GM12878 (cell line): Measurements from ENCODE around the gene SPATA3. TPM values are rescaled to one million over a fixed set of nuclear protein-coding genes. Genes with fewer than 3 reads are reported as not detected.

Experiments
- ATAC-seq: fragments of 200-7000 bp; cut with Tn5 transposase; 3 replicates; pipeline ENCODE4 v1.9.1; 2020; ENCODE audit warnings: mild to moderate bottlenecking, moderate library complexity
- BruUV-seq: library from RNA; stranded (reverse); fragments of 400-500 nt; replicated peaks from 2 replicates; lab custom pipeline; 2021; lab: Mats Ljungman, UMichigan
- CTCF ChIA-PET: fragments of 300-600 bp; sonication (Branson Sonifier 250); formaldehyde crosslinking; extraction: SDS; loops from one replicate; lab custom pipeline; 2021; ENCODE audit warnings: inconsistent platforms; lab: Yijun Ruan, JAX
- POLR2A ChIA-PET: fragments of 350-600 bp; formaldehyde crosslinking; extraction: SDS; loops from one replicate; lab custom pipeline; 2021; ENCODE audit warnings: inconsistent platforms; lab: Charles Lee
- RAD21 ChIA-PET: fragments of 300-600 bp; sonication (Branson Sonifier 250); formaldehyde crosslinking; loops from one replicate; lab custom pipeline; 2023; ENCODE audit warnings: antibody characterized with exemption; ENCODE audit not compliant: unreplicated experiment; lab: Charles Lee
- SMC1A ChIA-PET: fragments of 300-600 bp; sonication (Branson Sonifier 250); formaldehyde crosslinking; loops from one replicate; lab custom pipeline; 2023; ENCODE audit not compliant: unreplicated experiment, uncharacterized antibody; lab: Charles Lee
- DNase-seq: peaks from one replicate; pipeline ENCODE4 v3.0.0-alpha.2; 2011; ENCODE audit warnings: low read depth, low spot score
- FAIRE-seq: peaks from 3 replicates; lab custom pipeline; 2011; peaks lifted over from hg19 to GRCh38; lab: Jason Lieb, UNC
- H2AFZ ChIP-seq: 2 replicates; pipeline ENCODE4 v1.6.0; 2011; ENCODE audit warnings: low read depth, low read length, control low read depth; ENCODE audit not compliant: control insufficient read depth
- H3K27ac ChIP-seq: 2 replicates; pipeline ENCODE4 v1.5.1; 2011; ENCODE audit warnings: control low read depth; ENCODE audit not compliant: control insufficient read depth, insufficient read depth
- H3K27me3 ChIP-seq, 2 experiments: replicated peaks in 1 of 2; 2 replicates each; pipeline versions ENCODE4 v1.6.0 to v1.6.1; 2011; ENCODE audit warnings: low read length in 1 of 2; ENCODE audit not compliant: control insufficient read depth in 2 of 2, insufficient read depth in 2 of 2
- H3K36me3 ChIP-seq, 2 experiments: 2 replicates each; pipeline ENCODE4 v1.5.1; 2011; ENCODE audit warnings: low read length in 1 of 2; ENCODE audit not compliant: control insufficient read depth in 2 of 2, insufficient read depth in 2 of 2
- H3K4me1 ChIP-seq: 2 replicates; pipeline ENCODE4 v1.6.1; 2011; ENCODE audit warnings: mild to moderate bottlenecking, low read length, moderate library complexity, mixed read lengths; ENCODE audit not compliant: control insufficient read depth, insufficient read depth
- H3K4me2 ChIP-seq: 2 replicates; pipeline ENCODE4 v1.6.0; 2011; ENCODE audit warnings: control low read depth; ENCODE audit not compliant: control insufficient read depth, insufficient read depth
- H3K4me3 ChIP-seq: fragments of 200-600 bp; sonication (generic); 2 replicates; pipeline ENCODE4 v1.5.1; 2016
- H3K79me2 ChIP-seq: 2 replicates; pipeline ENCODE4 v1.6.0; 2011; ENCODE audit warnings: low read length; ENCODE audit not compliant: control insufficient read depth, insufficient read depth
- H3K9ac ChIP-seq: 2 replicates; pipeline ENCODE4 v1.8.0; 2011; ENCODE audit warnings: low read length, control low read depth, mixed read lengths; ENCODE audit not compliant: control insufficient read depth, insufficient read depth
- H3K9me3 ChIP-seq: replicated peaks from 3 replicates; pipeline ENCODE4 v1.5.1; 2011; ENCODE audit warnings: mild to moderate bottlenecking, low read length; ENCODE audit not compliant: control insufficient read depth, insufficient read depth
- H4K20me1 ChIP-seq: 2 replicates; pipeline ENCODE4 v1.6.0; 2011; ENCODE audit not compliant: control insufficient read depth, insufficient read depth
- JUNB ChIP-seq: IDR thresholded peaks from 2 replicates; pipeline ENCODE4 v1.6.1; 2016; ENCODE audit warnings: antibody characterized with exemption, mild to moderate bottlenecking
- MTA3 ChIP-seq: IDR thresholded peaks from 2 replicates; pipeline ENCODE4 v1.6.1; 2012; ENCODE audit warnings: low read length, inconsistent platforms, borderline replicate concordance
- NR2C2 ChIP-seq: IDR thresholded peaks from 2 replicates; pipeline ENCODE4 v1.6.1; 2011; ENCODE audit warnings: borderline replicate concordance, low read depth; ENCODE audit not compliant: control insufficient read depth, insufficient read length
- WGBS: methylation state at CpG from one replicate; pipeline ENCODE4 v1.1.6; 2016; ENCODE audit warnings: low lambda C conversion rate; ENCODE audit not compliant: insufficient replicate concordance, insufficient coverage; ENCODE audit errors: missing lambda C conversion rate; 5-methylcytosine and 5-hydroxymethylcytosine counted together
- in situ Hi-C: fragments of 300-500 bp; cut with MboI; formaldehyde crosslinking; loops from 9 replicates; pipeline ENCODE4 v1.14.3; 2018; ENCODE audit warnings: mixed read lengths
- intact Hi-C: fragments of 100-400 bp; cut with micrococcal nuclease; formaldehyde crosslinking; loops from one replicate; pipeline ENCODE4 v1.14.2; 2022; ENCODE audit not compliant: unreplicated experiment
- polyA plus RNA-seq, 11 experiments: library from polyadenylated mRNA; depleted of rRNA in 4 of 11; unstranded in 6 of 11; stranded (reverse) in 5 of 11; fragments of >200 nt; fragmentation: Nextera tagmentation in 4 of 11; fragmentation: Illumina TruSeq in 1 of 11; extraction: Ambion mirVana in 4 of 11; extraction: Trizol in 1 of 11; gene quantifications; 1 replicate in 1 of 11; 2 replicates in 10 of 11; pipeline versions ENCODE4 v1.2.1 to v1.2.3, GENCODE V29; 2011 to 2016; ENCODE audit warnings: inconsistent platforms in 2 of 11, missing spikeins in 2 of 11, low read depth in 1 of 11
- total RNA-seq, 4 experiments: library from RNA; depleted of rRNA in 3 of 4; stranded (reverse); fragments of >200 nt in 3 of 4; fragmentation: Illumina TruSeq in 1 of 4; extraction: Trizol in 1 of 4; gene quantifications; 2 replicates each; pipeline versions ENCODE4 v1.2.1 to v1.2.3, GENCODE V29; 2013 to 2021
- TF ChIP-seq, protein P1 (sequence below): fragments of 450-650 bp; IDR thresholded peaks from 2 replicates; pipeline ENCODE4 v1.6.1; 2017; ENCODE audit warnings: mild to moderate bottlenecking, moderate library complexity
- TF ChIP-seq, protein P2 (sequence below): fragments of 450-650 bp; IDR thresholded peaks from 2 replicates; pipeline ENCODE4 v1.6.1; 2017; ENCODE audit warnings: antibody characterized with exemption, mild to moderate bottlenecking, moderate library complexity
- TF ChIP-seq, protein P3 (sequence below): IDR thresholded peaks from 2 replicates; pipeline ENCODE4 v1.6.1; 2011; ENCODE audit warnings: low read depth, mild to moderate bottlenecking, low read length, moderate library complexity, borderline replicate concordance; ENCODE audit errors: extremely low read depth

Gene SPATA3
- total and polyA plus RNA-seq, 10 of the 15 experiments (the other 5 are each of a cell fraction or from before 2014, with no cell fraction given): not detected

DNA sequence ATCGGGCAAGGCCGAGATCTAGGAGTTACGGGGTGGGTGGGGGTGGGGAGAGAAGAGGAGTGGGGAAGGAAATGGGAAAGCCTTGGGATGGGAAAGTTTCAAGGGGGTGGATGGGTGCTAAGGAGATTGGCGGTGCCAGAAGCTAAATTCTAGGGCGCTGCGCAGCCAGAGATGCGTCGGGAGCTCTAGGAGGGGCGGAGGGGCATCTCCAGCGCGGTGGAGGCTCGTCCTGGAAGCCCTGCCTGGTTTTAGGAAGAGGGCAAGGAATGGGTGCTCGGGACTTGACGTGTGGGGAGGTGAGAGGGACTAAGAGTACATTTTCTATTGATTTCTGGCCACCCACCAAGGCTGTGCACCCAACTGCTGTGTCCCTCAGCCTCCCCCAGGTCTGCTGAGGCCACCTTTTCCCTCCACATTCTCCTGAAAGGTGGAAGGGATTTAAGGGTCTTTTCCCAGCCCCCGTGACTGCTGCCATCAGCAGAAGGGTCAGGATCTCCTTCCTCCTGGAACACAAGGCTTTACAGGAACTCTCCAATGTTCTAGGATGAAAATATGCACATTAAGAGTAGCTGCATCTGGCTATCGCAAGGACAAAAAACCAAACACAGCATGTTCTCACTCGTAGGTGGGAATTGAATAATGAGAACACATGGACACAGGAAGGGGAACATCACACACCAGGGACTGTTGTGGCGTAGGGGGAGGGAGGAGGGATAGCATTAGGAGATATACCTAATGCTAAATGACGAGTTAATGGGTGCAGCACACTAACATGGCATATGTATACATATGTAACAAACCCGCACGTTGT lies 42.8 kb downstream of the SPATA3 start:
- CTCF ChIA-PET: interaction anchor here (2.2 kb wide), 1 partner anchor 14 kb away, joined by 12 read pairs; no protein-coding TSS in a partner anchor
- no peak for ATAC-seq
- TF ChIP-seq, protein P1, sequence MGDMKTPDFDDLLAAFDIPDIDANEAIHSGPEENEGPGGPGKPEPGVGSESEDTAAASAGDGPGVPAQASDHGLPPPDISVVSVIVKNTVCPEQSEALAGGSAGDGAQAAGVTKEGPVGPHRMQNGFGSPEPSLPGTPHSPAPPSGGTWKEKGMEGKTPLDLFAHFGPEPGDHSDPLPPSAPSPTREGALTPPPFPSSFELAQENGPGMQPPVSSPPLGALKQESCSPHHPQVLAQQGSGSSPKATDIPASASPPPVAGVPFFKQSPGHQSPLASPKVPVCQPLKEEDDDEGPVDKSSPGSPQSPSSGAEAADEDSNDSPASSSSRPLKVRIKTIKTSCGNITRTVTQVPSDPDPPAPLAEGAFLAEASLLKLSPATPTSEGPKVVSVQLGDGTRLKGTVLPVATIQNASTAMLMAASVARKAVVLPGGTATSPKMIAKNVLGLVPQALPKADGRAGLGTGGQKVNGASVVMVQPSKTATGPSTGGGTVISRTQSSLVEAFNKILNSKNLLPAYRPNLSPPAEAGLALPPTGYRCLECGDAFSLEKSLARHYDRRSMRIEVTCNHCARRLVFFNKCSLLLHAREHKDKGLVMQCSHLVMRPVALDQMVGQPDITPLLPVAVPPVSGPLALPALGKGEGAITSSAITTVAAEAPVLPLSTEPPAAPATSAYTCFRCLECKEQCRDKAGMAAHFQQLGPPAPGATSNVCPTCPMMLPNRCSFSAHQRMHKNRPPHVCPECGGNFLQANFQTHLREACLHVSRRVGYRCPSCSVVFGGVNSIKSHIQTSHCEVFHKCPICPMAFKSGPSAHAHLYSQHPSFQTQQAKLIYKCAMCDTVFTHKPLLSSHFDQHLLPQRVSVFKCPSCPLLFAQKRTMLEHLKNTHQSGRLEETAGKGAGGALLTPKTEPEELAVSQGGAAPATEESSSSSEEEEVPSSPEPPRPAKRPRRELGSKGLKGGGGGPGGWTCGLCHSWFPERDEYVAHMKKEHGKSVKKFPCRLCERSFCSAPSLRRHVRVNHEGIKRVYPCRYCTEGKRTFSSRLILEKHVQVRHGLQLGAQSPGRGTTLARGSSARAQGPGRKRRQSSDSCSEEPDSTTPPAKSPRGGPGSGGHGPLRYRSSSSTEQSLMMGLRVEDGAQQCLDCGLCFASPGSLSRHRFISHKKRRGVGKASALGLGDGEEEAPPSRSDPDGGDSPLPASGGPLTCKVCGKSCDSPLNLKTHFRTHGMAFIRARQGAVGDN: no peak
- TF ChIP-seq MTA3 (no peak), JUNB (no peak), NR2C2 (no peak)
- TF ChIP-seq, protein P2, sequence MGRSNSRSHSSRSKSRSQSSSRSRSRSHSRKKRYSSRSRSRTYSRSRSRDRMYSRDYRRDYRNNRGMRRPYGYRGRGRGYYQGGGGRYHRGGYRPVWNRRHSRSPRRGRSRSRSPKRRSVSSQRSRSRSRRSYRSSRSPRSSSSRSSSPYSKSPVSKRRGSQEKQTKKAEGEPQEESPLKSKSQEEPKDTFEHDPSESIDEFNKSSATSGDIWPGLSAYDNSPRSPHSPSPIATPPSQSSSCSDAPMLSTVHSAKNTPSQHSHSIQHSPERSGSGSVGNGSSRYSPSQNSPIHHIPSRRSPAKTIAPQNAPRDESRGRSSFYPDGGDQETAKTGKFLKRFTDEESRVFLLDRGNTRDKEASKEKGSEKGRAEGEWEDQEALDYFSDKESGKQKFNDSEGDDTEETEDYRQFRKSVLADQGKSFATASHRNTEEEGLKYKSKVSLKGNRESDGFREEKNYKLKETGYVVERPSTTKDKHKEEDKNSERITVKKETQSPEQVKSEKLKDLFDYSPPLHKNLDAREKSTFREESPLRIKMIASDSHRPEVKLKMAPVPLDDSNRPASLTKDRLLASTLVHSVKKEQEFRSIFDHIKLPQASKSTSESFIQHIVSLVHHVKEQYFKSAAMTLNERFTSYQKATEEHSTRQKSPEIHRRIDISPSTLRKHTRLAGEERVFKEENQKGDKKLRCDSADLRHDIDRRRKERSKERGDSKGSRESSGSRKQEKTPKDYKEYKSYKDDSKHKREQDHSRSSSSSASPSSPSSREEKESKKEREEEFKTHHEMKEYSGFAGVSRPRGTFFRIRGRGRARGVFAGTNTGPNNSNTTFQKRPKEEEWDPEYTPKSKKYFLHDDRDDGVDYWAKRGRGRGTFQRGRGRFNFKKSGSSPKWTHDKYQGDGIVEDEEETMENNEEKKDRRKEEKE: no peak
- TF ChIP-seq, protein P3, sequence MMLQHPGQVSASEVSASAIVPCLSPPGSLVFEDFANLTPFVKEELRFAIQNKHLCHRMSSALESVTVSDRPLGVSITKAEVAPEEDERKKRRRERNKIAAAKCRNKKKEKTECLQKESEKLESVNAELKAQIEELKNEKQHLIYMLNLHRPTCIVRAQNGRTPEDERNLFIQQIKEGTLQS: no peak
- in situ Hi-C loops (no loop called here), intact Hi-C loops (no loop called here)
- no peak for FAIRE-seq
- Histone ChIP-seq H3K4me1 (peaks cover 3% of the 10 kb centered on the region; the same call in 1 of the 2 replicates), H3K27ac (no peak overlapping the region), H3K9ac (no peak overlapping the region), H4K20me1 (no peaks in the 10 kb centered on the region), H3K4me2 (no peak overlapping the region), H2AFZ (no peak overlapping the region), H3K27me3 (peaks cover 12 to 14% of the 10 kb centered on the region in 2 experiments), H3K4me3 (no peak overlapping the region; the same call in 1 of the 2 replicates), H3K79me2 (no peaks in the 10 kb centered on the region), H3K9me3 (no peaks in the 10 kb centered on the region), H3K36me3 (no peaks in the 10 kb centered on the region)
- POLR2A ChIA-PET: no interaction called here
- SMC1A ChIA-PET: no interaction called here
- RAD21 ChIA-PET: interaction anchor here (1.0 kb wide), 1 partner anchor 52 kb away, joined by 3 read pairs; no protein-coding TSS in a partner anchor
- 43% methylated on average over 16 of the region's 21 CpGs for WGBS
- no peak for DNase-seq
- BruUV-seq: no TSS peak
